CD14-positive monocyte (primary cell): ENCODE results near the gene ELMO1. TPM values are rescaled to one million over a fixed set of nuclear protein-coding genes. Genes with fewer than 3 reads are reported as not detected.

Experiments used
- DNase-seq, 3 donors: peaks; one replicate each; pipeline ENCODE4 v3.0.0-alpha.2; 2011 to 2022
- H2AFZ ChIP-seq: 2 replicates; pipeline ENCODE4 v1.6.0; 2012; ENCODE audit warnings: mild to moderate bottlenecking, low read depth, low read length, inconsistent platforms; ENCODE audit not compliant: insufficient read depth, poor library complexity, severe bottlenecking
- H3K27ac ChIP-seq, 2 donors: 1 replicate in 1 of 2; 2 replicates in 1 of 2; pipeline ENCODE4 v1.5.1; 2012 to 2013; ENCODE audit warnings: low read length in 2 of 2, control low read depth in 1 of 2, inconsistent platforms in 1 of 2, low read depth in 1 of 2, mild to moderate bottlenecking in 1 of 2
- H3K27me3 ChIP-seq, 2 donors: one replicate each; pipeline versions ENCODE4 v1.6.0 to v1.6.1; 2011 to 2013; ENCODE audit warnings: low read length in 2 of 2; ENCODE audit not compliant: control insufficient read depth in 2 of 2, insufficient read depth in 2 of 2
- H3K36me3 ChIP-seq, 2 donors: replicated peaks in 1 of 2; 1 replicate in 1 of 2; 2 replicates in 1 of 2; pipeline versions ENCODE4 v1.5.1 to v1.6.1; 2012 to 2013; ENCODE audit warnings: low read length in 2 of 2, control low read depth in 1 of 2, inconsistent platforms in 1 of 2, mild to moderate bottlenecking in 1 of 2; ENCODE audit not compliant: insufficient read depth in 2 of 2, control insufficient read depth in 1 of 2
- H3K4me1 ChIP-seq, 2 donors: 1 replicate in 1 of 2; 2 replicates in 1 of 2; pipeline versions ENCODE4 v1.5.1 to v1.6.1; 2012 to 2013; ENCODE audit warnings: low read length in 2 of 2, control low read depth in 1 of 2, inconsistent platforms in 1 of 2, mild to moderate bottlenecking in 1 of 2, moderate library complexity in 1 of 2; ENCODE audit not compliant: insufficient read depth in 2 of 2, control insufficient read depth in 1 of 2
- H3K4me2 ChIP-seq: replicated peaks from 2 replicates; pipeline ENCODE3; 2012; ENCODE audit warnings: low read length, moderate library complexity, mild to moderate bottlenecking; ENCODE audit not compliant: poor library complexity, severe bottlenecking; ENCODE audit errors: extremely low read depth
- H3K4me3 ChIP-seq, 3 experiments: fragments of 200-600 bp in 1 of 3; sonication (generic) in 1 of 3; replicated peaks in 1 of 3; 1 replicate in 2 of 3; 2 replicates in 1 of 3; pipeline ENCODE4 v1.5.1; 2011 to 2013; ENCODE audit warnings: low read length in 3 of 3, mild to moderate bottlenecking in 3 of 3, control low read depth in 2 of 3, low read depth in 2 of 3, inconsistent platforms in 1 of 3, moderate library complexity in 1 of 3
- H3K79me2 ChIP-seq: 2 replicates; pipeline ENCODE4 v1.6.0; 2012; ENCODE audit warnings: mild to moderate bottlenecking, control low read depth, inconsistent platforms, low read length, moderate library complexity; ENCODE audit not compliant: insufficient read depth
- H3K9ac ChIP-seq: 2 replicates; pipeline ENCODE4 v1.6.0; 2017; ENCODE audit warnings: low read length, mild to moderate bottlenecking; ENCODE audit not compliant: insufficient read depth, poor library complexity, severe bottlenecking
- H3K9me3 ChIP-seq, 2 donors: replicated peaks in 1 of 2; 1 replicate in 1 of 2; 2 replicates in 1 of 2; pipeline versions ENCODE4 v1.5.1 to v1.6.1; 2012 to 2013; ENCODE audit warnings: low read length in 2 of 2, control low read depth in 1 of 2; ENCODE audit not compliant: control insufficient read depth in 1 of 2, insufficient read depth in 1 of 2
- H4K20me1 ChIP-seq: 2 replicates; pipeline ENCODE4 v1.6.0; 2012; ENCODE audit warnings: mild to moderate bottlenecking, low read length, control low read depth, moderate library complexity; ENCODE audit not compliant: insufficient read depth
- H3K27ac Mint-ChIP-seq, 7 donors: one replicate each; pipeline ENCODE4 v1.8.0; 2020; ENCODE audit warnings: mild to moderate bottlenecking in 7 of 7, mixed read lengths in 7 of 7, moderate library complexity in 6 of 7, inconsistent platforms in 2 of 7
- H3K27me3 Mint-ChIP-seq, 3 donors: one replicate each; pipeline ENCODE4 v1.8.0; 2021 to 2022; ENCODE audit warnings: low read depth in 3 of 3, mild to moderate bottlenecking in 3 of 3, mixed read lengths in 3 of 3, moderate library complexity in 3 of 3, inconsistent platforms in 1 of 3
- H3K36me3 Mint-ChIP-seq, 2 donors: one replicate each; pipeline ENCODE4 v1.8.0; 2020; ENCODE audit warnings: mixed read lengths in 2 of 2, inconsistent platforms in 1 of 2, mild to moderate bottlenecking in 1 of 2
- H3K4me1 Mint-ChIP-seq: one replicate; pipeline ENCODE4 v1.8.0; 2020; ENCODE audit warnings: mild to moderate bottlenecking, mixed read lengths
- H3K4me3 Mint-ChIP-seq, 2 donors: one replicate each; pipeline ENCODE4 v1.8.0; 2020; ENCODE audit warnings: mild to moderate bottlenecking in 2 of 2, mixed read lengths in 2 of 2, moderate library complexity in 1 of 2
- H3K9me3 Mint-ChIP-seq, 7 donors: one replicate each; pipeline ENCODE4 v1.8.0; 2020 to 2022; ENCODE audit warnings: mixed read lengths in 7 of 7, mild to moderate bottlenecking in 6 of 7, moderate library complexity in 6 of 7, inconsistent platforms in 2 of 7
- WGBS: methylation state at CpG from one replicate; pipeline ENCODE4 v1.1.5; 2013; ENCODE audit warnings: missing lambda C conversion rate; ENCODE audit not compliant: insufficient coverage; 5-methylcytosine and 5-hydroxymethylcytosine counted together
- intact Hi-C, 2 donors: fragments of 100-400 bp; cut with micrococcal nuclease; formaldehyde crosslinking; loops; one replicate each; pipeline versions ENCODE4 v1.15.0 to v1.15.1; 2023
- polyA plus RNA-seq, 3 donors: library from polyadenylated mRNA; depleted of rRNA in 1 of 3; unstranded in 2 of 3; stranded (reverse) in 1 of 3; fragments of 300-500 nt in 2 of 3; fragments of >200 nt in 1 of 3; fragmentation: Illumina TruSeq in 2 of 3; gene quantifications; 1 replicate in 2 of 3; 2 replicates in 1 of 3; pipeline ENCODE4 v1.2.3, GENCODE V29; 2012 to 2021
- TF ChIP-seq, protein P1 (sequence below): fragments of 200-600 bp; IDR thresholded peaks from one replicate; pipeline ENCODE4 v1.8.0; 2022; ENCODE audit warnings: antibody characterized with exemption, mild to moderate bottlenecking

ELMO1 gene
- polyA plus RNA-seq, 3 donors: 46.6 to 50.2 (median 46.7) TPM

DNA sequence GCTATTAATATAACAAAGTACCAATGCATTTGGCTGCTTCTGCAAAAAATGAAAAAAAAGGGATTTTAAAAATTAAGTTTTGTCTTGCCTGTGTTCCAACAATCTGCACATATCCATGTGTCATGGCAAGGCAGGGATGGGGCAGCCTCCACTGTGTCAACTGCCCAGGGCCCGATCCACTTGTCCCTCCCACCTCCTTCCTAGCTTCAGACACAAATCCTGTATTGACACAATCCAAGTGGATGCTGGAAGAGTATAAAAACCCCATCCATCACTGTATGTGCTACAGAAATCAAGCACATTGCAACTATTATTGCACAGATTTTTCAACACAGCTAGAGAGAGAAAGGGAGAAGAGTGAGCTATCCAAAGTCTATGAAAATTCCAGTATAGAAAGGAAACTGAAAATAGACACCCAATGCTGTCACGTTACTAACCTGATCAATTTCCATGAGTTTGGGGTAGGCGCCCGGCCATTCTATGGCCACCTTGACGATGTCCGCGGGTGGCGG is 106.4 kb downstream of the ELMO1 start:
- Histone ChIP-seq H3K4me2 (peak overlapping the region; percentile 73), H3K9ac (peak overlapping the region; percentile 54), H3K27ac (peak overlapping the region; percentile 70 to 85), H3K27me3 (no peaks in the 10 kb centered on the region), H3K79me2 (peaks cover 85% of the 10 kb centered on the region), H3K9me3 (no peaks in the 10 kb centered on the region), H3K4me3 (peak overlapping the region; percentile 53 to 98 (median 78)), H4K20me1 (peaks cover 58% of the 10 kb centered on the region), H3K4me1 (peaks cover 41 to 51% of the 10 kb centered on the region in 2 donors), H3K36me3 (peaks cover 0 to 25% of the 10 kb centered on the region in 2 donors), H2AFZ (peak overlapping the region; percentile 45)
- peak overlapping the region; percentile 92 to 97 (median 96) for H3K27ac Mint-ChIP-seq
- H3K27me3 Mint-ChIP-seq: no peaks in the 10 kb centered on the region
- TF ChIP-seq, protein P1, sequence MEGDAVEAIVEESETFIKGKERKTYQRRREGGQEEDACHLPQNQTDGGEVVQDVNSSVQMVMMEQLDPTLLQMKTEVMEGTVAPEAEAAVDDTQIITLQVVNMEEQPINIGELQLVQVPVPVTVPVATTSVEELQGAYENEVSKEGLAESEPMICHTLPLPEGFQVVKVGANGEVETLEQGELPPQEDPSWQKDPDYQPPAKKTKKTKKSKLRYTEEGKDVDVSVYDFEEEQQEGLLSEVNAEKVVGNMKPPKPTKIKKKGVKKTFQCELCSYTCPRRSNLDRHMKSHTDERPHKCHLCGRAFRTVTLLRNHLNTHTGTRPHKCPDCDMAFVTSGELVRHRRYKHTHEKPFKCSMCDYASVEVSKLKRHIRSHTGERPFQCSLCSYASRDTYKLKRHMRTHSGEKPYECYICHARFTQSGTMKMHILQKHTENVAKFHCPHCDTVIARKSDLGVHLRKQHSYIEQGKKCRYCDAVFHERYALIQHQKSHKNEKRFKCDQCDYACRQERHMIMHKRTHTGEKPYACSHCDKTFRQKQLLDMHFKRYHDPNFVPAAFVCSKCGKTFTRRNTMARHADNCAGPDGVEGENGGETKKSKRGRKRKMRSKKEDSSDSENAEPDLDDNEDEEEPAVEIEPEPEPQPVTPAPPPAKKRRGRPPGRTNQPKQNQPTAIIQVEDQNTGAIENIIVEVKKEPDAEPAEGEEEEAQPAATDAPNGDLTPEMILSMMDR: no peak
- no peaks in the 10 kb centered on the region for H3K9me3 Mint-ChIP-seq
- peaks cover 55% of the 10 kb centered on the region for H3K4me1 Mint-ChIP-seq
- DNase-seq: peak in 1 of 3 donors; percentile 7
- peaks cover 26 to 35% of the 10 kb centered on the region in 2 donors for H3K36me3 Mint-ChIP-seq
- WGBS: 0% methylated on average over 6 of the region's 8 CpGs
- intact Hi-C loops: no loop called here
- H3K4me3 Mint-ChIP-seq: peak overlapping the region; percentile 88 to 96

DNA sequence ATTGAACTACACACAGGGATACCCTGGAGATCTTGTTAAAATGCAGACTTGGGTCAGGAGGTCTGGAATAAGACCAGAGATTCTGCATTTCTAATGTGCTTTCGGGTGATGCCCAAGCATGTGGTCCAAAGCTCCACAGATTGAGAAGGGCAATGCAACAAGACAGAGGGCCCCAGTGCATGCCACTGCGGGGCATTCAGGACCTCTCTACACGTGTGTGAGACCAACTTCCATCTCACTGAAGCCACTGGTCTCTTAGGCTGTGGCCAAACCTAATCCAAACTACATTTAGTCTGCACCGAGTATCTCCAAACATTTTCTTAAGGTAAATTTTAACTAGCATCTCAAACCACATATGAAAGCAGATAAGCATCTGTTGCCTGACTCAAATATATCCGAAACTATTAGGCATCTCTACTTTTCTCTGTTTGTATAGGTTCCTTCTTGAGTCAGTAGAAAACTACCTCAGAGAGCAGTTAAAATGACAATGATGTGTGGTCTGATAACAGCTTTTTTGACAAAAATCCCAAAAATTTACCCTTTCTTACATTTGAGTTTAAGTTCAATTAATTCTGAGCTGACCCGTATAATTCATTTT is 107.5 kb downstream of the ELMO1 start:
- peaks cover 74% of the 10 kb centered on the region for H3K79me2 ChIP-seq
- intact Hi-C loops: no loop called here
- H3K36me3 ChIP-seq: peaks cover 0 to 25% of the 10 kb centered on the region in 2 donors
- WGBS: 17% methylated on average over 2 of the region's 6 CpGs
- Mint-ChIP-seq H3K27me3 (peaks cover 0 to 2% (median 0%) of the 10 kb centered on the region in 3 donors), H3K36me3 (peaks cover 26 to 37% of the 10 kb centered on the region in 2 donors), H3K4me1 (peaks cover 62% of the 10 kb centered on the region), H3K4me3 (peak overlapping the region; percentile 28 to 39), H3K27ac (peak overlapping the region in 2 of 7 donors; percentile 43 to 69), H3K9me3 (no peaks in the 10 kb centered on the region)
- no peaks in the 10 kb centered on the region for H3K9me3 ChIP-seq
- peaks cover 49 to 60% of the 10 kb centered on the region in 2 donors for H3K4me1 ChIP-seq
- no peak overlapping the region for H3K9ac ChIP-seq
- no peak overlapping the region for H3K27ac ChIP-seq
- no peaks in the 10 kb centered on the region for H3K27me3 ChIP-seq
- no peak overlapping the region for H3K4me2 ChIP-seq
- TF ChIP-seq, protein P1: no peak
- H3K4me3 ChIP-seq: no peak overlapping the region
- H2AFZ ChIP-seq: no peak overlapping the region
- DNase-seq: no peak
- H4K20me1 ChIP-seq: peaks cover 47% of the 10 kb centered on the region
